Adrenal gland (tissue), 19 donors: Measurements from ENCODE around the gene COL10A1. TPM values are rescaled to one million over a fixed set of nuclear protein-coding genes. Genes with fewer than 3 reads are reported as not detected.

ENCODE experiments used
- DNase-seq, 7 donors: peaks; one replicate each; pipeline ENCODE4 v3.0.0-alpha.2; 2019 to 2020
- H3K27ac ChIP-seq, 5 donors: fragments of 200-600 bp; sonication (generic) in 4 of 5; 1 replicate in 3 of 5; 2 replicates in 2 of 5; pipeline versions ENCODE4 v1.5.1 to v1.8.0; 2016 to 2020; ENCODE audit warnings: mild to moderate bottlenecking in 1 of 5
- H3K27me3 ChIP-seq: fragments of 200-600 bp; 2 replicates; pipeline ENCODE4 v1.8.0; 2021
- H3K36me3 ChIP-seq, 2 donors: fragments of 200-600 bp; replicated peaks in 1 of 2; 1 replicate in 1 of 2; 2 replicates in 1 of 2; pipeline versions ENCODE4 v1.5.1 to v1.8.0; 2018 to 2022
- H3K4me1 ChIP-seq, 2 donors: fragments of 200-600 bp; replicated peaks in 1 of 2; 1 replicate in 1 of 2; 2 replicates in 1 of 2; pipeline versions ENCODE4 v1.5.1 to v1.8.0; 2018 to 2021
- H3K4me3 ChIP-seq, 4 donors: fragments of 200-600 bp; sonication (generic) in 3 of 4; one replicate each; pipeline ENCODE4 v1.5.1; 2016 to 2018
- H3K9me3 ChIP-seq, 3 donors: fragments of 200-600 bp; sonication (generic) in 1 of 3; replicated peaks in 1 of 3; 1 replicate in 2 of 3; 2 replicates in 1 of 3; pipeline versions ENCODE4 v1.5.1 to v1.8.0; 2016 to 2021
- CTCF ChIP-seq, 6 experiments: fragments of 450-650 bp in 4 of 6; fragments of 200-600 bp in 2 of 6; sonication (generic) in 1 of 6; IDR thresholded peaks; 1 replicate in 5 of 6; 2 replicates in 1 of 6; pipeline versions ENCODE4 v1.5.1 to v1.8.0; 2016 to 2021; ENCODE audit warnings: antibody characterized with exemption in 6 of 6, mild to moderate bottlenecking in 2 of 6, moderate library complexity in 1 of 6
- POLR2A ChIP-seq, 2 donors: fragments of 450-650 bp; IDR thresholded peaks; one replicate each; pipeline ENCODE4 v1.6.1; 2017; ENCODE audit warnings: antibody characterized with exemption in 2 of 2, mild to moderate bottlenecking in 2 of 2, moderate library complexity in 1 of 2
- WGBS, 4 donors: extraction: QIAGEN DNeasy Blood & Tissue Kit in 2 of 4; methylation state at CpG; one replicate each; pipeline versions ENCODE4 v1.1.5 to v1.1.7; 2013 to 2017; 5-methylcytosine and 5-hydroxymethylcytosine counted together
- intact Hi-C, 2 donors: fragments of 100-400 bp; cut with DNase I; formaldehyde crosslinking; loops; one replicate each; pipeline versions ENCODE4 v1.14.1 to v1.15.0; 2022 to 2023
- long read RNA-seq, 10 donors: library from polyadenylated mRNA in 3 of 10; unstranded in 2 of 10; stranded (forward) in 1 of 10; transcript quantifications; one replicate each; pipeline ENCODE4 v2.0.0 and lab custom pipeline, GENCODE V29; 2021 to 2026
- polyA plus RNA-seq, 3 donors: library from polyadenylated mRNA; stranded (reverse); fragments of 200-250 nt in 2 of 3; fragments of 350-450 nt in 1 of 3; fragmentation: Illumina TruSeq in 1 of 3; extraction: RNeasy Lipid Tissue Mini Kit (QIAGEN cat#74804) in 1 of 3; gene quantifications; one replicate each; pipeline ENCODE4 v1.2.3, GENCODE V29; 2013 to 2014
- total RNA-seq, 9 donors: library from RNA; depleted of rRNA in 4 of 9; stranded (reverse); fragments of >200 nt in 4 of 9; fragments of 120-200 nt in 1 of 9; fragmentation: NEBNext Ultra II Directional in 1 of 9; extraction: Animal tissue kit (Norgen Biotek cat#: 25700) in 1 of 9; gene quantifications; one replicate each; pipeline versions ENCODE4 v1.1.0 to v1.2.4, GENCODE V29; 2013 to 2023
- donor health status: healthy with polysubstance abuse.
- donor health status: Bipolar disorder and iron deficiency.
- donor health status: DM: yes; HTN: yes; CAD: no.
- donor health status: DM: no; HTN: no; CAD: no.
- donor health status: DM: no; HTN: no; CAD: no.
- donor health status: DM: yes; HTN: yes; CAD: no.

The COL10A1 gene
- under 1 TPM in 2 of 9 donors, not detected in 7; under 0.01 to 0.12 TPM for total RNA-seq
- under 1 TPM in 1 of 3 donors, not detected in 2; 0.07 TPM for polyA plus RNA-seq
- long read RNA-seq, donor 1, result 0 reads
- long read RNA-seq, donor 2, result 0 reads
- long read RNA-seq, donor 3, partial matches to known transcripts, result 70 of 70 reads
- long read RNA-seq, donor 3, other reads (novel, unspliced or antisense), result 0 of 70 reads
- long read RNA-seq, donor 4, result 0 reads
- long read RNA-seq, donor 5, partial matches to known transcripts, result 1 of 1 reads
- long read RNA-seq, donor 5, other reads (novel, unspliced or antisense), result 0 of 1 reads
- long read RNA-seq, donor 6, result 0 reads
- long read RNA-seq, donor 7, result 0 reads
- long read RNA-seq, donor 8, result 0 reads
- long read RNA-seq, donor 9, result 0 reads
- long read RNA-seq, donor 10, result 0 reads

- H3K27ac ChIP-seq, result no peak within 1 kb of the TSS
- H3K36me3 ChIP-seq, result peaks cover 0 to 3% of the 10 kb centered on the region in 2 donors
- H3K4me1 ChIP-seq, result no peaks in the 10 kb centered on the region
- intact Hi-C loops, result no loop called here
- no peaks in the 10 kb centered on the region for H3K27me3 ChIP-seq
- no peak for DNase-seq
- 94 to 96% (median 95%) methylated on average over 6 of the region's 6 CpGs for WGBS, 4 donors
- no peaks in the 10 kb centered on the region for H3K9me3 ChIP-seq
- no peak for TF ChIP-seq POLR2A (IDR thresholded peaks at IDR 0.05)
- TF ChIP-seq CTCF (IDR thresholded peaks at IDR 0.05), result no peak
- H3K4me3 ChIP-seq, result no peak within 1 kb of the TSS
These were observed at the start of gene COL10A1 for GRCh38 chr6:116126032-116126431. Gene COL10A1 (minus strand): TSS chr6:116126132. CDS start chr6:116125492, 640 bp downstream.

GRCh38 chr6:116175344-116175743 lies 49.4 kb upstream of the COL10A1 start:
- Histone ChIP-seq H3K4me3 (no peak overlapping the region), H3K9me3 (no peaks in the 10 kb centered on the region), H3K4me1 (no peaks in the 10 kb centered on the region), H3K27me3 (no peaks in the 10 kb centered on the region), H3K36me3 (no peaks in the 10 kb centered on the region), H3K27ac (no peak overlapping the region)
- intact Hi-C loops, result no loop called here
- no peak for DNase-seq
- no peak for TF ChIP-seq CTCF (IDR thresholded peaks at IDR 0.05)
- no peak for TF ChIP-seq POLR2A (IDR thresholded peaks at IDR 0.05)
- WGBS, 4 donors, result 95 to 99% (median 97%) methylated on average over 2 of the region's 2 CpGs

GRCh38 chr6:116173928-116174327 lies 48.0 kb upstream of the COL10A1 start:
- Histone ChIP-seq H3K4me3 (no peak overlapping the region), H3K9me3 (no peaks in the 10 kb centered on the region), H3K4me1 (no peaks in the 10 kb centered on the region), H3K27me3 (no peaks in the 10 kb centered on the region), H3K27ac (no peak overlapping the region), H3K36me3 (no peaks in the 10 kb centered on the region)
- no peak for DNase-seq
- WGBS, 4 donors, result 64 to 67% (median 66%) methylated on average over 3 of the region's 3 CpGs
- TF ChIP-seq POLR2A (IDR thresholded peaks at IDR 0.05), result no peak
- no peak for TF ChIP-seq CTCF (IDR thresholded peaks at IDR 0.05)
- intact Hi-C loops, result no loop called here

GRCh38 chr6:116170358-116171057 lies 44.6 kb upstream of the COL10A1 start:
- intact Hi-C loops, result no loop called here
- DNase-seq, result no peak
- H3K4me3 ChIP-seq, result no peak overlapping the region
- no peaks in the 10 kb centered on the region for H3K27me3 ChIP-seq
- peaks cover 0 to 4% (median 0%) of the 10 kb centered on the region in 3 donors for H3K9me3 ChIP-seq
- TF ChIP-seq POLR2A (IDR thresholded peaks at IDR 0.05), result no peak
- TF ChIP-seq CTCF (IDR thresholded peaks at IDR 0.05), result no peak
- no peaks in the 10 kb centered on the region for H3K36me3 ChIP-seq
- no peak overlapping the region for H3K27ac ChIP-seq
- H3K4me1 ChIP-seq, result peaks cover 0 to 9% of the 10 kb centered on the region in 2 donors
- WGBS, 4 donors, result 85 to 88% (median 87%) methylated on average over 5 of the region's 5 CpGs
